Dendritic cell treated with granulocyte-macrophage colony-stimulating factor and Interleukin-4, amounts not matched to agents 40 ng/mL and 50 ng/mL, for 4 days (primary cell): ENCODE measurements around the gene HES2.
"Not testable (repeated sequence)": the region's sequence is repeated elsewhere in the genome, so short reads cannot be mapped to it uniquely, and the experiment has no call there.

Experiments used
- H3K27ac Mint-ChIP-seq: one replicate; pipeline ENCODE4 v1.8.0; 2022; ENCODE audit warnings: mild to moderate bottlenecking, mixed read lengths
- H3K27me3 Mint-ChIP-seq: one replicate; pipeline ENCODE4 v1.8.0; 2022; ENCODE audit warnings: mild to moderate bottlenecking, mixed read lengths
- H3K36me3 Mint-ChIP-seq: one replicate; pipeline ENCODE4 v1.8.0; 2022; ENCODE audit warnings: low read depth, mixed read lengths
- H3K4me1 Mint-ChIP-seq: one replicate; pipeline ENCODE4 v1.8.0; 2022; ENCODE audit warnings: low read depth, mixed read lengths
- H3K4me3 Mint-ChIP-seq: one replicate; pipeline ENCODE4 v1.8.0; 2022; ENCODE audit warnings: mild to moderate bottlenecking, moderate library complexity, mixed read lengths
- H3K9me3 Mint-ChIP-seq: one replicate; pipeline ENCODE4 v1.8.0; 2022; ENCODE audit warnings: mixed read lengths
- intact Hi-C: fragments of 100-400 bp; cut with micrococcal nuclease; formaldehyde crosslinking; loops from one replicate; pipeline ENCODE4 v1.15.0; 2022

The HES2 gene

DNA sequence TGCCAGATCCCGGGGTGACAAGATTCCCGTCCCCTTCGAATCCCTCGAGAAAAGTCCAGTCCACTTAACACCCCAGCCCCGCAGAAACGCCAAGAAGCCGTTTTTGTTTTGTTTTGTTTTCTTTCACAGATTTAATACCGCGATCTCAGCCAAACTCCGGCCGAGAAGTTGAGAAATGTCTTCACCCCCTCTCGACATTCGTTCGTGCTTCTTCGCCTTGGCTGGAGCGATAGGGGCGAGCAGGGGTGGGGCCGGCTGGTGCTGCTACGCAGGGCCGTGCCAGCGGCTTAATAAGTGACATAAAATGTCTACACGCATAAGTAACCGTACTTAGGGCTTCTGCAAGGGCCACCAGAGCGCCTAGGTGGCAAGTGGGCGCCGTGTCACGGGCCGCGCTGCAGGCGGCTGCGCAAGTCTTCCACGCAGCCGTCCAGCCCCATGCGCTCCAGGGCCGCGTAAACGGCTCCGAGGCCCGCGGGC lies 41.4 kb upstream of the HES2 start:
- Mint-ChIP-seq H3K27me3 (peaks cover 76% of the 10 kb centered on the region), H3K27ac (no peak overlapping the region)

DNA sequence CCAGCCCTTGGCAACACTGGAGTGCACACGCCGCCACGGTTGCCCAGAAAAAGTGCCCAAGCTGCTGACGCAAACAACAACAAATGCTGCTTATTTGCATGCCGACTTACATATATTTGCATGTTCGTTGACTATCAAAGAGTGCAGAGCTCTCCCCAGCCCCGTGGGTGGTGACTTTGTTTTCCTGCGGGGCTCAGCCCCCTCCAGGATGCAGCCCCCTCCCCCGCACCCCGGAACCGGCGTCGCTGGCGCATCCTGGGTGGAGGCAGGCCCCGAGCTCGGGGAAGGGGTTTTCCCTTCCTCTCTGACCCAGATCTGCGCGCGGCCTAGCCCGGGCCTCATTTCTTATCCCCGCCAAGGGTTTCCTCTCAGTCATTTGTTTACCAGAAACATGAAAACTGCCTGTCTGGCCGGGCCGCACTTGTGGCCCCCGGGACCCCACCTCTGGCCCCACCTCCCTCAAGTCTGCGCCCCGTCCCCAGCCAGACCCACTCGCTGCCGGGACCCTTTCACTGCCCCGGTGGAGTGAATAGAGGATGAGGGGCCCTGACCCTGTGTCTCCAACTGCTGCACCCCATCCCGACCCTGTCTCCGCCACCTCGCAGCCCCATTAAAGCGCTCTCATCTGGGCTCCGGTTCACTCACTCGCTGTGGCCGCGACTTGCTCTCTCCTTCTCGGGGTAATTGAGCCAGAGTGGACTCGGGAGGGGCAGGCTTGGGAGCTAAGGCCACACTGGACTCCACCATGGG lies 40.8 kb upstream of the HES2 start:
- H3K9me3 Mint-ChIP-seq = no peaks in the 10 kb centered on the region
- peaks cover 10% of the 10 kb centered on the region for H3K4me1 Mint-ChIP-seq
- peak overlapping the region; percentile 8 for H3K4me3 Mint-ChIP-seq
- intact Hi-C loops = no loop called here
- peaks cover 76% of the 10 kb centered on the region for H3K27me3 Mint-ChIP-seq
- H3K27ac Mint-ChIP-seq = no peak overlapping the region
- H3K36me3 Mint-ChIP-seq = no peaks in the 10 kb centered on the region

More for the DNA sequence above, 41.4 kb upstream of the HES2 start:
- intact Hi-C loops = no loop called here
- no peak overlapping the region for H3K4me3 Mint-ChIP-seq
- H3K9me3 Mint-ChIP-seq = no peaks in the 10 kb centered on the region
- H3K36me3 Mint-ChIP-seq = no peaks in the 10 kb centered on the region
- peaks cover 6% of the 10 kb centered on the region for H3K4me1 Mint-ChIP-seq

- H3K4me1 Mint-ChIP-seq = peaks cover 10% of the 10 kb centered on the region
- H3K9me3 Mint-ChIP-seq = no peaks in the 10 kb centered on the region
- peaks cover 71% of the 10 kb centered on the region for H3K27me3 Mint-ChIP-seq
- no peak overlapping the region for H3K27ac Mint-ChIP-seq
- no peak overlapping the region for H3K4me3 Mint-ChIP-seq
- intact Hi-C loops = no loop called here
- no peaks in the 10 kb centered on the region for H3K36me3 Mint-ChIP-seq
Observed at GRCh38 chr1:6459850-6460265, 40.1 kb upstream of the HES2 start.

DNA sequence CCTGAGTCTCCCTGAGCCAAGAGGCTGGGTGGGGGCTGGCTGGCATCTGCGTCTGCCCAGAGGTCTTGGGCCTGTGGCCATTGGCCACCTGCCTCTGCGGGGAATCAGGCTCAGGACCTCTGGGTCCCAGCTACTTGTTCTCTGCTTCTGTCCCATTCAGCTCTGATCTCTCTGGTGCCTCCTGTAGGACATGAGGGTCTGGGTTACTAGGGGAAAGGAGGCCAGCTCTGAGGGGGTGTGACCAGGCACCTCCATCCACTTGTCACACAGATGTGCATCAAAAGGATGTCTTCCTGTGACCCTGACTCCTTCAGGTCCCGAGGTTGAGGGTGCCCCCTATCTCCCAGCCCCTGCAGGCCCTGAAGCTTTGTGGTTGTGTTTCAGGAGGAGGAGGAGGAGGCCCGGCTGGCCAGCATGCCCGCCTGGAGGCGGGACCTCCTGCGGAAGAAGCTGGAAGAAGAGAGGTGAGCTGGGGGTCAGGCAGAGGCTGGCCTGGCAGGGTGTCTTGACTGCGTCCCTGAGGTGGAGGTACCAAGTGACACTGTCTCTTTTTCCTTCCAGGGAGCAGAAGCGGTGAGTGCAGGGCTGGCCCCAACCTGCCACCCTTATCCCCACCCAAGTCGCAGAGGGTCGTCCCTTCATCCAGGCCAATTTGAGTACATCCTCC lies 37.2 kb upstream of the HES2 start:
- H3K27ac Mint-ChIP-seq = no peak overlapping the region
- H3K4me1 Mint-ChIP-seq = peaks cover 10% of the 10 kb centered on the region
- H3K4me3 Mint-ChIP-seq = no peak overlapping the region
- intact Hi-C loops = no loop called here
- no peaks in the 10 kb centered on the region for H3K36me3 Mint-ChIP-seq
- H3K27me3 Mint-ChIP-seq = peaks cover 81% of the 10 kb centered on the region
- H3K9me3 Mint-ChIP-seq = no peaks in the 10 kb centered on the region

DNA sequence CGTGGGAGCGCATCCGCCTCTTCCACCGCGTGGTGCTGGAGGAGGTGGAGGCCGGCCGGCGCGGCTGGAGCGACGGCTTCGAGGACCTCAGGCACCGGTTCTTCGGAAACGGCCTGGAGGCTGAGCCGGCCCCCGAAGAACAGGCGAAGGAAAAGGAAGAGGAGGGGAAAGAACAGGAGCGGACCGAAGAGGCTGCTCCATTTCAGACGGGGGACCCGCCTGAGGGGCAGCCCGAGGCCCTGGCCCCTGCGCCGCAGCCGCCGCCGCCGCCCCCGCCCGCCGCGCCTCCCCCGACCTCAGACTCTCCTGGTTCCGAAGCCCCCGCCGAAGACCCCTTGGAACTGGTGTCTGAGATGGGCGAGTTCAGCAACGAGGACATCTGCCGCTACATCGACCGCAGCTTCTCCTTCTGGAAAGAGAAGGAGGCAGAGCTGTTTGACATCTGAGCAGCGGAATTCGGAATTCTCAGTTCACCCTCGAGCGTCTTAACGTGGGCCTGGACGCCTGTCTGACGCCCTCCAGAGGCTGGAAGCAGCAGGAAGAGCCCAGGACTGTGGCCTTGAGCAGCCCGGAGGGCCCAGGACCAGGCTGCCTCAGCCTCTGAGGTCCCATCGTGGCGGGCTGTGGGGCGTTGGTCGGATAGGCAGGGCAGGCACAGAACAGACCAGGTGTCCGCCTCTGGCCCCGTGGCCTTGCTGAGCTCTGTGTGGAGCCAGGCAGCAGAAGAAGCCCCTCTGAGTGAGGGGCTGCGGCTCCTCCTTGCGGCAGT lies 36.2 kb upstream of the HES2 start:
- H3K4me3 Mint-ChIP-seq, intact Hi-C loops, H3K27ac Mint-ChIP-seq, H3K36me3 Mint-ChIP-seq, H3K9me3 Mint-ChIP-seq: not testable (repeated sequence)
- peaks cover 82% of the 10 kb centered on the region for H3K27me3 Mint-ChIP-seq
- H3K4me1 Mint-ChIP-seq = peaks cover 10% of the 10 kb centered on the region

- Mint-ChIP-seq H3K4me1 (peaks cover 4% of the 10 kb centered on the region), H3K4me3 (no peak overlapping the region), H3K27ac (no peak overlapping the region), H3K9me3 (no peaks in the 10 kb centered on the region), H3K36me3 (no peaks in the 10 kb centered on the region), H3K27me3 (peaks cover 82% of the 10 kb centered on the region)
- intact Hi-C loops = no loop called here
Observed at GRCh38 chr1:6454856-6455751, 35.4 kb upstream of the HES2 start.

DNA sequence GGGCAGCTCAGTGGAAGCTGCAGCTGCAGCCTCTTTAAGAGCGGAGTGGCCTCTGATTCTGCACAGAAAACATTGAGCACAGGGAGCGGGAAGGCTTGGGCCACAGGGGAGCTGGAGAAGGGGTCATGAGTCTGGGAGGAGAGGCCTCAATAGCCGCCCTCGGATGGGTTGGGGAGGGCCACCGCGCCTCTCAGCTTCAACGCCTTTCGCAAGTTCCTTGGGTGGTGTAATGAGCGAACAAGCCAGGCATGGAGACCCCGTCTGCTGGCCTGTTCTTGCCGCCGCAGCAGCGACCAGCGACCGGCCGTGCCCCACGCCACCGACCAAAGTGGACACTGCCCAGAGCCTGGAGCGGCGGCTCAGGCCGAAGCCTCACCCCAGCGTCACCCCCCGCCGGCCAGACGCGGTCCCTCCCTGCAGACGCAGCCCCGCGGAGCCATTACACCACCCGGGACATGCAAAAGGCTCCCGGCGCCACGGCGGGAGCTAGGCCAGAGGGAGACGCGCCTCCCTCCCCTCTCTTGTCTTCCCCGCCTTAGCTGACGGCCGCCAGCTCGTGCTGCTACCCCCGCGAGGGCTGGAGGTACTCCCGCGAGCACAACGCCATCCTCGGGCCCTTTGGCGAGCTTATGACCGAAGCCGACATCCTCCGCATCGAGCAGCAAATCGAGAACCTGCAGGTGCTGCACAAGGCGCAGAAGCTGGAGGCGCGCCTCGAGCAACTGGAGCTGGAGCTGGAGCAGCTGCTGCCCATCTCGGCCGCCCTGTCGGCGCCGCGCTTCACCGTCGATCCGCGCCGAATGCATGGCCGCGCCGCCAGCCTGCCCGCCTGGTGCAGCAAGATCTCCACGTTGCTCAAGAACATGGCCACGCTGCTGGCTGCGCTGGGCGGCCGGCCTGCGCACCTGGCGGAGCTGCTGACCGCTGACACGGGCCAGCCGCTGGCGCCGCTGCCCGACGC lies 34.5 kb upstream of the HES2 start:
- peaks cover 82% of the 10 kb centered on the region for H3K27me3 Mint-ChIP-seq
- H3K36me3 Mint-ChIP-seq, H3K9me3 Mint-ChIP-seq, H3K27ac Mint-ChIP-seq, intact Hi-C loops, H3K4me1 Mint-ChIP-seq, H3K4me3 Mint-ChIP-seq: not testable (repeated sequence)

- peaks cover 10% of the 10 kb centered on the region for H3K4me1 Mint-ChIP-seq
- H3K27ac Mint-ChIP-seq = no peak overlapping the region
- no peaks in the 10 kb centered on the region for H3K36me3 Mint-ChIP-seq
- H3K4me3 Mint-ChIP-seq = no peak overlapping the region
- intact Hi-C loops = no loop called here
- H3K27me3 Mint-ChIP-seq = peaks cover 86% of the 10 kb centered on the region
- no peaks in the 10 kb centered on the region for H3K9me3 Mint-ChIP-seq
Observed at GRCh38 chr1:6450943-6451373, 31.2 kb upstream of the HES2 start.

DNA sequence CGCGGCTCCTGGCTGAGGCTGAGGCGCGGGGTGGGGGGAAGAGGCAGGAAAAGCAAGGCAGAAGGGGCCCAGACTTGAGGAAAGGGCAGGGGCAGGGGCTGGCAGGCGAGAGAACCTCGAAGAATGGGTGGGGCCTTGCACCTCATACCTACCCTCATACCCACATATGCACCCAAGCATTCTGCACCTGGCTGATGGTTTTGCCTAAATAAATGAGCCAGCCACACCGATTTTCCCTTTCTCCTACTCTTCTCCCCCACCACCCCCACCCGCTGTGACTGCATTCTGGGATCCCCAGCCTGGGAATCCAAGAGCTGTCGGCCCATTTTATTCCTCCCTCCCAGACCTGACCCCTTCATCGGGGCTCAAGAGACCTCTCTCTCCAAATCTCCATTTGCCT lies 30.8 kb upstream of the HES2 start:
- not testable (repeated sequence) for H3K4me3 Mint-ChIP-seq, H3K4me1 Mint-ChIP-seq

DNA sequence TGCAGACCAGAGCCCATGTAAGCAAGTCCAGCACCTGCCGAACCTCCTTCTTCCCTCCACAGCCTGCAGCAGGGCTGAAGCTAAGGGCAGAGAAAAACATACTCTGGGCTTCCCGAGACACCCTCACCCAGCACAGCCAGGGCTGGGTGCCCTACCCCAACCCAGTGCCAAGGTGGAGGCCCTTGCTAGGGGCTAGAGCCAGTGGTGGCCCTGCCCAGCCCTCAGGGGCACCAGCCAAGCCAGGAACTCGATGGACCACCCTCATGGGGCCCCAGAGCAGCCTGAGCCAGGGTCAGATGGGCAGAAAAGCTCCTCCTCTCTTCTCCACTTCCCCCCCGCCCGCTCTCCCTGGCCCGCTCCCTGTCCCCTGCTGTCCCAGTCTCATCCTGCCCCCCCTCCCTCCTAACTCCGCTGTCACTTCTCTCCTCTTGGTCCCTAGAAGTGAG lies 30.3 kb upstream of the HES2 start:
- intact Hi-C loops = no loop called here
- Mint-ChIP-seq H3K9me3 (no peaks in the 10 kb centered on the region), H3K27ac (no peak overlapping the region), H3K36me3 (no peaks in the 10 kb centered on the region), H3K4me3 (no peak overlapping the region), H3K27me3 (peaks cover 91% of the 10 kb centered on the region), H3K4me1 (peaks cover 6% of the 10 kb centered on the region)

More for the DNA sequence above, 30.8 kb upstream of the HES2 start:
- H3K27ac Mint-ChIP-seq, H3K9me3 Mint-ChIP-seq, H3K36me3 Mint-ChIP-seq, intact Hi-C loops: not testable (repeated sequence)
- peaks cover 87% of the 10 kb centered on the region for H3K27me3 Mint-ChIP-seq

- Mint-ChIP-seq H3K27me3 (peaks cover 92% of the 10 kb centered on the region), H3K27ac (no peak overlapping the region), H3K36me3 (no peaks in the 10 kb centered on the region), H3K9me3 (no peaks in the 10 kb centered on the region), H3K4me1 (peaks cover 6% of the 10 kb centered on the region), H3K4me3 (no peak overlapping the region)
- intact Hi-C loops = no loop called here
Observed at GRCh38 chr1:6448749-6449631, 29.3 kb upstream of the HES2 start.
